CD4-positive, alpha-beta T cell treated with Interleukin-17A for 4 hours (primary cell): ENCODE results near the gene OTOL1.
"Not testable (repeated sequence)": the region's sequence is repeated elsewhere in the genome, so short reads cannot be mapped to it uniquely, and the experiment has no call there.

Experiments used
- DNase-seq: peaks from one replicate; pipeline ENCODE4 v3.0.0-alpha.2; 2020; ENCODE audit warnings: mixed read lengths

The OTOL1 gene

DNA sequence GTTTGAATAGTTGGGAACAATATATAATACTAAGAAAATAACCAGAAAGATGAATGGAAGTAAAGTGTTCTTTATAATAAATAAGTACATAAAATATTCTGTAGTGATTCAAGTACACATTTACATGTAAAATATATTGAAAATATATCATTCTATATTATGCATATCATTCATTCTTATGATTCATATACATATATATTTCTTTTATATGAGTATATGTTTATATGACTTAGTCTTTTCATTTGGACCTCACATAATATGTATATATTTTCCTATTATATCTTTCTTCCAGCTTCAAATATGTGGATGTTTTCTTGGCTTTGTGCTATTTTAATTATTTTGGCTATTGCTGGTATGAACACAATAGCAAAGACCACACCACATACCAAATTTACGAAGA is at the start of gene OTOL1:
OTOL1 (plus strand) TSS at position 301 of the 400 bp plus-strand sequence; CDS start at position 301, 0 bp downstream.
- no peak for DNase-seq

DNA sequence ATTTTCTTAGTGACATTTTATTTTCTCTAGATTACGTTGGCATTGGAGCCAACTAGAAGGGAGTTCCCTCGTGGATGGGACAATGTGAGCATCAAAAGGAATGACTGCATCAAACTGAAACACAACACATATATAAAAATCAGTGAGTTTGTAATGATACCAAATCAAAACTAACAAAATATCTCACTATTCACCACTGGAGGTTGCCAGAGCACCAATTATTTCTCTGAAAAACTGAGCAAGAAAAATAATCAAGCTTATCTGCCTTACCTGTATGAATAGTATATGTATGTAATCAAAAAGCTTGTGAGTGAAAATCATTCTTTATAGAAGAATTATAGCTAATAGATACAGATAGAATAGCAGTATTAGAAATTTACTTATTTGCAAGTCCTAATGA is 46.8 kb upstream of the OTOL1 start:
- DNase-seq: no peak

DNA sequence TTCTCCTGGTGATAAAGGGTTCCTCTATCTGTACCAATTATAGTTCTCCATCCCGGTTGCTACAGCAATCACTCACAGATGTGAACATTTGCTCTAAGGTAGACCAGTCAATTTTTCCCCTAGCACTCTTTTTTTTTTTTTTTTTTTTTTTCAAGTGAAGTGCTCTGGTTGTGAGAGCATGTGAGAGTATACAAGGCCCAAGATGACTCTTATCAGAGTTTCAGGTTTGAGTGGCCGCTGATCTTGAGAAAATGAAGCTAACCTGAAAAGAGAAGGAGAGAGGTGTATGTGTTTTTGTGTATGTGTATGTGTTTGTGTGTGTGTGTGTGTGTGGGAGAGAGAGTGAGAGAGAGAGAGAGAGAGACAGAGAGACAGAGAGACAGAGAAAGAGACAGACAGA is 44.4 kb upstream of the OTOL1 start:
- no peak for DNase-seq

DNA sequence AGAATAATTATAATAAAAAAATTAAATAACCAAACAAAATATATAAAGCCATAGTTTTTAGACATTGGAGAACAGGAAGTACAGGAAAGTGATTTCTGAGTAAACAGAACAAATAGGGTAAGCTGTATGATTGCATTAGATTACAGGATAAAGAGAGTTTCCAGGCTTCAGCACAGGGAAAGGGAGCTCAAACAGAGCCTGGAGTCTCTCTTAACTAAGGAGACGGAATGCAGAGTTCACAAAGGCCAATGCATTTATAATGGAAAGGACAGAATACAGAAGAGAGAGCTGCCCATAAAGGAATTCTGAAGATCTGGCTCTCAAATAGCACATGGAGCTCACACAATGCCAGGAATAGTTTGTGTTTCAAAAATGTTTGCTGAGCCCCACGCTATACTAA is 42.0 kb upstream of the OTOL1 start:
- no peak for DNase-seq

DNA sequence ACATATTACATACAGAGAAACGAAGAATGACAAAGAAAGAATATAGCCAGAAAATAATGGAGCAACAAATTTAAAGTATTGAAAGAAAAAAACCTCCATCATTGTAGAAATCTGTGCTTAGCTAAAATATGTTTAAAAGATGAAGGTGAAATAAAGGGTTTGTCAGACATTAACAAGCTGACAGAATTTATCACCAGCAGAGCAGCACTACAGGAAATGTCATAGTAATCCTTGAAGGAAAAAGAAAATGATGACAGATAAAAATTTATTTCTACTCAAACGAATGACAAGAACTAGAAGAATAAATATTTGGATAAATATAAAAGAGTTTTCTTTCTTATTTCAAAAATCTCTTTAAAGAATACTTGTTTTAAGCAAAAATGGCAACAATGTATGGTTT is 40.6 kb upstream of the OTOL1 start:
- DNase-seq: no peak

DNA sequence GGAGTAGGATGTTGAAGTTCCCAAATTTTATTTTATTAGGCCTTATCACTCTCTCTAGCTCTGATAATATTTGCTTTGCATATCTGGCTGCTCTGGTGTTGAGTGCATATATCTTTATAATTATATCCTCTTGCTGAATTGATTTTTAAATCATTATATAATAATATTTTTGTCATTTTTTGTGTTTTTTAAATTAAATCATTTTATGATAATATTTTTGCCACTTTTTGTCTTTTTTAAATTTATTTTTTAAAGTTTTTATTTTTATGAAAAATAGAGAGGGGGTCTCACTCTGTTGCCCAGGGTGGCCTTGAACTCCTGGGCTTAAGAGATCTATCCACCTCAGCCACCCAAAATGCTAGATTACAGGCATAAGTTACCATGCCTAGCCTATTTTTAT is 34.5 kb upstream of the OTOL1 start:
- no peak for DNase-seq

DNA sequence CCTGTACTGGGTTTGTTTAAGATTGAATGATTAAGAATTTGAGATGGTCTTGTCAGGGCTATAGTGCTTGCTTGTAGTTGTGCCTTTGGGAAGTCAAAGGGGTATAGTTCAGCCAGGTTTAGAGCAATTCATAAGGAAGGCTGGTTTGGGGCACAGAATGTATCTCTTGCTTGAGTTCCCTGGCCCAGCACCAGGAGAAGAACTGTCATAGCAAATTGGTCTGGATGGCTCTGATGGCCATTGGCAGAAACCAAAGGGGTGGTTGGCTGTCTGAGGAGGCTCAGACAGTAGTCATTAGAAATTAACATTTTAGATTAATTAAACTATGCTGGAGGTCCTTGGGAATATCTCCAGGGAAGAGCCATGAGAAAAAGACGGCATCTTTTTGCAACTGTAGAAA is 25.4 kb upstream of the OTOL1 start:
- no peak for DNase-seq

DNA sequence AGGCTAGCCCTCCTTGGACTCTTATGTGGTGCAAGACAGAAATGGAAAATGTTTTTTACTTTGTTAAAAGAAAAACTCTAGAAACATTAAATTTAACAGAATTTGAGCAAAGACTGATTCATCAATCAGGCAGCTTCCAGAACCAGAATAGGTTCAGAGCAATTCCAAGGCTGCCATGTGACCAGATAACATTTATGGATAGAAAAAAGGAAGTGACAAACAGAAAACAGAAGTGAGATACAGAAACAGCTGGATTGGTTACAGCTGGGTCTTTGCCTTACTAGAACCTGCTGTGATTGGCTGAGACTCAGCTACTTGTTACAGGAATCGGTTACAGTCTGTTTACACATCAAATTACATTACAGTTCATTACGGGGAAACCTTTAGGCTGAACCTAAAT is 22.5 kb upstream of the OTOL1 start:
- no peak for DNase-seq

DNA sequence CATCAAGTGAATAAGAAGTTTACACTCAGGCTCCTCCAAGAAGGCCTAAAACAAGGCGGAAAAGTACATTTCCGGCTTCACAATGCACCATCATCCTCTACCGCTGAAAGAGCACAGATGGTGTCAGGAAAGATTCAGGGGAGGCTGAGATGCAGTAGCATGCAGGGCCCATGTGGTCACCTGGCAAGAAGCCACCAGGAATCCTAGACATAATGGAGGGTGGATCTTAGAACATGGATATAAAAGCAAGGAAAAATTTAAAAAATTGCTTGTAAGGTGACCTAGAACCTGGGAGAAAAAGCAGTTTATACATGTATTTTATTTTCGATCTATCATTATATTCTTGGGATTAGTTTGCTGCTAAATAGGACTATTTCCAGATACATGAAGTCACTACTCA is 21.9 kb upstream of the OTOL1 start:
- no peak for DNase-seq

DNA sequence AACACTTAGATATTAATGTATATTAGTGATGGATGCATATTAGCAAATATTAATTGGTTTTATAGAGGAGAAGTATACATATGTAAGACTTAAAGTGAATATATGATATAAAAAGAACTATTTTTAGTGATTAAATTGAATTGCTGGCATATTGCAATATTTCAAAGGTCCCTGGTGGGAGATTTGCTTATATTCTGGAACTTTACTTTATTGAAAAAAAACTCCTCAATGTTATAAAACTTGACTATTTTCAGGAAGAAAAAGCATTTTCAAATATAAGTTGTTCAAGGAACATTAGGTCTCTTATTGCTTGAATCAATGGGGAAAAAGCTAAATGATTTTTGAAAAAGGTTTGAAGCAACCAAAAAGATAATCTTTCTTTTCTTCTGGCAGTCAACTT is 21.4 kb upstream of the OTOL1 start:
- DNase-seq: no peak

DNA sequence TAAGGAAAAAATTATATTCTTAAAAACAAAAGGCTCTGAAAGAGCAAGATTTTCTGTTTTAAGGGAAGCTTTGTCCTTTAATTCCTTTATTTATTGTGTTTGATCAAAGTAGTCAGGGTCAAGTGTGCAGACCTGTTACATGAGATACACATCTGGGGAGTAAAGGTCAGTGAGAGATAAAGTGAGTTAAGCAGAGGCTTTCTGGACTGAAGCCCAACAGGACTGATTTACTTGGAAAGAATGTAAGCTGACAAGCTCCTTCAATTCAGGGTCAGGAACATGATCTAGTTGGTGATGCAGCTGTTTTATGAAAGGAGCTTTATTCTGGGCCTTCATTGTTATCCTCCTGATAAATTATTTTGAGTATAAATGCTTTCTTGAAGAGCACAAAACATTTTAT is 20.7 kb upstream of the OTOL1 start:
- no peak for DNase-seq

DNA sequence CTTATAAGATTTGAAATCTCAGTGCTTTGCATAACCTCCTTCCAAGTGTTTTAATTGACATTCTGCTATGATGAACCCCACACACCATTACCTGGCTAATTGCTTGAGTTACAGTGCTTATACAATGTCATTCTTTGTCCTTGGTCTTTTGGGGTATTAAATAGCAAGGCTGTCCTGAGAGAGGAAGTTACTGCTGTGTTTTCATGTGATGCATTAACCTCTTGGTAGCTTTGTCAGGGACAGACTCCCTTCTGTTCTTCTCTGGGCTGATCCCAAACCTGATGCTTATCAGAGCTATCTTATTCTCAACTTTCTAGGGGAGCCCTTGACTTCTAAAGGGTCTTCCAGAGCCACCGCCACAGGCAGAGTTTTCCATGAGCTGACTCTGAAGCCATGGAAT is 12.4 kb upstream of the OTOL1 start:
- no peak for DNase-seq

DNA sequence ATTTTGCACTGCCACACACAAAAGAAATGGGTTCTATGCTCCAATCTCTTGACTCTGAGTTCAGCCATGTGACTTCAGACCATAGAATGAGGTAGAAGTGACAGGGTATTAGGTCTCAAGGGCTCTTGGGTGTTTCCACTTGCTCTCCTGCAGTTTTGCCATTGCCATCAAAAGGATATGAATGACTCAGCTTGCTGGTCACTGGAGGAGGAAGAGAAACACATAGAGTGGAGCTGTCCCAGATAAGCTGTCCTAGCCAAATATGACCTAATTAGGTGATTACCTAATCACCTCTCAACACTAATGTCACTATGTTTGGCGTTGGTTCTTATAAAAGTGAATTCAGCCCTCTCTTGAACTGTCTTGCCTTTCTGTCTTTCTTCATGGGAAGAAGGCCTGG is 8.3 kb upstream of the OTOL1 start:
- DNase-seq: not testable (repeated sequence)

DNA sequence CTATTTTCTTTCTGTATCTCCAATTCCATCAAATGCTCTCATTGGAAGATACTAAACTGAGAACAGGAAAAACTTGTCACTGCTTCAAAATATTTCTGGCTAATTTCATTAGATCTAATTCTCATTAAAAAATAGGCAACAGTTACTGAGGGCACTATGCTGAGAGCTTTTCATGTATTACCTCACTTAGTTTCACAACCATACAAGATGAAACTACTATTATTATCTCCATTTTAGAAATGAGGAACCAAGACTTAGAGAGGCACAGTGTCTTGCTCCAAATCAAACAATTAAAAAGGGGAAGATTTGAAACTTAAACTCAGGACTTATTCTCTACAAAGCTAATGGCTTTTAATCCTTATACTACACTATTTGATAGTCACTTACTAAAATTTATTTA is 7.2 kb upstream of the OTOL1 start:
- DNase-seq: no peak

DNA sequence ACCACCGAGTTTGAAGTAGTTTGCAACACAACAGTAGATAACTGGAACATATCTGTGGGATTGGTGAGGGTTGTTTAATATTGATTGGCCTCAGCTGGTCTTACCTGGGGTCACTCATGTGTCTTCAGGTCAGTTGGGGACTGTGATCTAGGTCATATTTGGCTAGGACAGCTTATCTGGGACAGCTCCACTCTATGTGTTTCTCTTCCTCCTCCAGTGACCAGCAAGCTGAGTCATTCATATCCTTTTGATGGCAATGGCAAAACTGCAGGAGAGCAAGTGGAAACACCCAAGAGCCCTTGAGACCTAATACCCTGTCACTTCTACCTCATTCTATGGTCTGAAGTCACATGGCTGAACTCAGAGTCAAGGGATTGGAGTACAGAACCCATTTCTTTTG is 5.8 kb upstream of the OTOL1 start:
- DNase-seq: not testable (repeated sequence)

DNA sequence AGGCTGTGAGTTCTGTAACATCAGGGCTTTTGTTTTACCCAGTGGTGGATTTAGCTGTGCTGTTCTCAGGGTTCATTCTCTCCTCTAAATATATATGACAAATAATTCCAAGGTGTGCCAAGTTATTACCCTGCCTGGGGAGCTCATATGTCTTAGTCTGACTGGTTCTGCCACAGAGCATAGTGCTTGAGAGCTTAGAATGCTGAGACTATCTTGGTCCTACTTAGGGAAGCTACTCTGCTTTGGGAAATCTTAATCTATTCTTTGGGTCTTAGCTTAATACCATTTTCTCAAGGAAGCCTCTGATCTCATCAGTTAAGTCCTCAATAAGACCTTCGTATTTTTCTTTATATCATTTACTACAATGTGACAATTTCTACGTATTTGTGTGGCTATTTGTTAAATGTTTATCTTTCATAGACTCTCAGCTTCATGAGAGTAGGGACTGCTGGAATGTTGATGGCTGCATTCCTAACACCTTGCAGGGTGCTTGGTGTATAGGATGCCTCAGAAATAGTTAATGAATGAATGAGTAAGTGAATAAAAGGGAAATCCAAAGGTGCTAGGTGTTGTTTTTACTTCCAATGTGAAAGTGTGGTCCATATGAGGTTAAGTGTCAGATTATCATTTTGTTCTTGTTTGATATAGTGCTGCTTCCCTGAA is 1.8 kb downstream of the OTOL1 start:
- DNase-seq: no peak

DNA sequence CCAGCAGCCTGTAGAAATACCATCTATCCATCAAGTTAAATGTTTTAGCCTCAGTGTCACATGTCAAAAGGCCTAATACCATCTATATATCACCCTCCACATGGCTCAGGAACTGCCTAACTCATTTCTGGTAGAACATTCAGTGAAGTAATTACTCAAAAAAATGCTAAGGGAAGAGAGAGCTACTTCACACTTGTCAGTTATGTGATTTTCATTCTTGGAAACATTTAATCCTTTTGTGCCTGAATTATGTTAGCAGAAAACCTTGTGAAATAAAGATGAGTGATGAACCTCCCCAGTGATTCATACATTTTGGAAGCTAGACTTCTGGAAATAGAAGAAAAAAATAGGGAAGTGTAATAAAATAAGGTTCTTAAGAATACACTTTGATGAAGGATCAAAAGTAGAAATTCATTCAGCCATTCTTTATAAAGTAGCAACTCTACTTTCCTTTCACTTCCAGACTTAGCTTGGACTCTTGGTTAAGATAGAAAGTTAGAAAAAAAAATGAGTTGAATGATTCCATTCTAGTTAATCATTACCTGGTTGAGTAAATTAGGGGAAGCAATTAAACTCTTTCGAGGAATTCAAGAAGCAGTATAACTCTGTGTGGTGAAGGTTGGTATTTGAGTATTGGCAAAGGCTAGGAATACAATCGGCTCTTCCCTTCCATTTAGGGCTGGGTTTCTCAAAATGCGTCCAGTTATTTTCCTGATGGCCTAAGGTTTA is 3.6 kb downstream of the OTOL1 start:
- no peak for DNase-seq

DNA sequence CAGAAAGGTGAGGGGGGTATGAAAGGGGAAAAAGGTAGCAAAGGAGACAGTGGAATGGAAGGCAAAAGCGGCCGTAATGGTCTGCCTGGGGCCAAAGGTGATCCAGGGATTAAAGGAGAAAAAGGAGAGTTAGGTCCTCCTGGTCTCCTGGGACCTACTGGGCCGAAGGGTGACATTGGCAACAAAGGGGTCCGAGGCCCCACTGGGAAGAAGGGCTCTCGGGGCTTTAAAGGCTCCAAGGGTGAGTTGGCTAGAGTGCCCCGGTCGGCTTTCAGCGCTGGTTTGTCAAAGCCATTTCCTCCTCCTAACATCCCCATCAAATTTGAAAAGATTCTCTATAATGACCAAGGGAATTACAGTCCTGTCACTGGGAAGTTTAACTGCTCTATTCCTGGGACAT is 6.7 kb downstream of the OTOL1 start:
- no peak for DNase-seq

DNA sequence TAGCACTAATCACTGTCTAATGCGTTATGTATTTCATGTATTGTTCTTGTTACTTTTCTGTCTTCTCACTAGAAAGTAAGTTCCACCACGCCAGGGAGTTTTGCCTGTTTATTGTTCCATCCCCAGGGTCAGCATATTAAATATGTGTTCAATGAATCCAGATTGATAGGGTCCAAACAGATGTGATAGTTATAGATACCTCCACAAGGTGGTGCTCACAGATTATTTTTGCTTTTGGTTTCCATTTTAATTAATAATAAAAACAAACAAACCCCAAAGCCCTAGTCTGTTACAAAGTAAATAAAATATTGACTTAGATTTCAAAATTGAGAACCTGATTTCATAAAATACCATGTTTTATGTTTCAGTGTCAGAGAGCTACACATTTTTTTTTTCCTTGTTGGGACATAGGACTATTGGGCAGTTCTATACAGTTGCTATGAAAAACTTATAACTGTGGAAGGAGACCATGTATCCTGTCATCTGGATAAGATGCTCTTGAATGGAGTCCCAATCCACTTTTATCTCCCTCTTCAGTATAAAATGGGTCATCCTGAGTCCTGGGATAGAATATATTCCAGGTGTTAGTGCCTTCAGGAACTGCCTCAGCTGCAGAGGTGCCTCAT is 12.4 kb downstream of the OTOL1 start:
- DNase-seq: no peak

DNA sequence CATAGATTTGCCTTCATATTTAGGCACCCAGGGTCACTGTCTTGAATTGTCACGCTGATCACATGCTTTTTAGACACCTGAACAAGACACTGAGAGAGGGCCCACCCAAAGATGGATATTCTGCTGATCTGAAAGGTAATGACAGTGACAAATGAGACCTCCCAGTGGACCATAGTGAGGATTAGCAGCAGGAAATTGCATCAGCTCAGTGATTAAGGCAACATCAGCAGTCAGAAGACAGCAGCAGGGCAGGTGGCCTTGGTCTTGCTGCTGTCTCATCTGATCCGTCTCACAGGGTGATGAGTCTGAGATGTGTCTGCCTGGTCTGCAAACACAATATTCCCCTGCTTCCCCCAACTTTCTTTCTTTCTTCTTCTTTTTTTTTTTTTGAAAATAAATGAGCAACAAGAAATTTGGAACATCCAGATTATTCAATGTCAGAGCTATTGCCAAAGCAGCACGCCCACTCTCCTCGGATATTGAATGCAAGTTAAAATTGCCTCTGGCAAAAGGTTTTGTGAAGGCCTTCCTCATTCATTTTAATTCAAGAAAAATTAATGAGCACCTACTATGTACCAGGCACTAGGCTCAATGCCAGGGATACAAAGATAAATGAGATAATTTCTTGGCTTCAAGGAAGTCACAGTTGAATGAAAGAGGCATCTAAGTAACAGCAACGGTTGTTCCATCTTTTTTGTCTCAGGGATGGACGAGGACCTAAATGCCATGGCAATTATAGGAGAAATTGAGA is 14.1 kb downstream of the OTOL1 start:
- DNase-seq: no peak

DNA sequence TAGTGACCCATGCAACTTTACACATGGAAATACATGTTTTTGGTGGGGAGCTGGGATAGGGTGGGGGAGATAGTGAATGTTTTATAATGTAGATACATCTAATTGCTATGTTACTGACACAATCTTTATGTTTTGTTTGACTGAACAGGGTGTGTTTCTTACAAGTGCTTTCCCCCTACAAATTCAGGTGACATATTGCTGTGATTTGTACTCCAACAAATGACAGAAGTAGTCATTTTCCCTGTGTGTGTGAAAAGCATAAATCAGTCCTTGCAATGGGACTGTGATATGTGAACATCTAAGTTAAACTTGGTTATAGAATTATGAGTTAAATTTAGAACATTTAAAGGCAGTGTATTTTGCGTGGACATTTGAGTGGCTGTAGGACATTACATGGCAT is 27.3 kb downstream of the OTOL1 start:
- no peak for DNase-seq

DNA sequence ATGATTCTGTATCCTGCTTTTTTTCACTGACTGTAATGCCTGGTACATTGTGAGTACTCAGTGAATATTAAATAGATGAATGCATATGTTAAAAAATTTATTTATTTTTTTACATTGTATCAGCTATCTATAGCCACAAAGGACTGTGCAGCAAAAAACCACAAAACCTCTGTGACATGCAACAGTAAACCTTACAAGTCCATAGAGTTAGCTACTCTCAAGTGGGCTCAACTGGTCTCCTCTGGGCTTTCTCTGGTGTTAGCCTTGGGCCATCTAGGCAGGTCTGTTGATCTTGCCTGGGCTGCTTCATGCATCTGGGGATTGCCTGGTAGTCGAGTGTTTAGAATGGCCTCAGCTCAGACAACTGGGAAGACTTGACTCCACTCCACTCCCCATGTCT is 35.3 kb downstream of the OTOL1 start:
- DNase-seq: no peak

DNA sequence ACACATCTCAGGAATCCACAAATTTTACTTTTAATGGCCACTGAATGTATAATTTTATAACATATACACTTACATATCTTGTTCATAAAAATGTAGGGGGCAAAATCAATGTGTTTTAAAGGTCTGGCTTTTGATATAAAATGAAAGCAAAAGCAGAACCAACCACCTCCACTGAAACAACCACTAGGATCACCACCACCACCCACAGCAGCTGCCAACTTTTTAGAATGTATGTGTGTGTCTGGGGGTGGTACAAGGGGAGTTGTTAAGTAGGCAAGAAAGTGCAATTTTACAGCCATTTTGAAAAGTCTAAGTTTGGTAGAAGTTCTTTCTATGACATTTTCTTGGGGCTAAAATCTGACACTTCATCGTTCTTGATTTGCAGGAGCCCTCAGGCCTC is 44.0 kb downstream of the OTOL1 start:
- no peak for DNase-seq

DNA sequence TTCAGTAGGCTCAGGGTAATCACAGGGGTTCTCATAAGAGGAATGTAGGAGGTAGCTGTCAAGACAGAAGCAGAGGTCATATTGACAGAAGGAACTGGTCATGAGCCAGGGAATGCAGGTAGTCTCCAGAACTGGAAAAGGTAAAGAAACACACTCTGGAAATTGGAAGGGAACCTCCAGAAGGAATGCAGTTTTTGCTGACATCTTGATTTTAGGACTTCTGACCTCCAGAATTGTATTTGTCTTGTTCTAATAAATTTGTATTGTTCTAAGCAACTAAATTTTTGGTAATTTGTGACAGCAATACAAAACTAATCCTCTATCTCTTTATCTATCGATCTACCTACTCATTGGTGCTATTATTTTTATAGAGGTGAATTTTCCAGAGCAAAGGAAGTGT is 49.2 kb downstream of the OTOL1 start:
- DNase-seq: no peak
